Stimulated activated CD4-positive, alpha-beta T cell treated with anti-CD3 and anti-CD28 coated beads, Interleukin-4, amount 100 ng/mL, for 1 hour (primary cell): ENCODE measurements around the gene PAX5.
A peak's percentile ranks its signal among the peaks of the same experiment; 100 is the strongest.

Source experiments
- DNase-seq: peaks from one replicate; pipeline ENCODE4 v3.0.0-alpha.2; 2020

The PAX5 gene

DNA sequence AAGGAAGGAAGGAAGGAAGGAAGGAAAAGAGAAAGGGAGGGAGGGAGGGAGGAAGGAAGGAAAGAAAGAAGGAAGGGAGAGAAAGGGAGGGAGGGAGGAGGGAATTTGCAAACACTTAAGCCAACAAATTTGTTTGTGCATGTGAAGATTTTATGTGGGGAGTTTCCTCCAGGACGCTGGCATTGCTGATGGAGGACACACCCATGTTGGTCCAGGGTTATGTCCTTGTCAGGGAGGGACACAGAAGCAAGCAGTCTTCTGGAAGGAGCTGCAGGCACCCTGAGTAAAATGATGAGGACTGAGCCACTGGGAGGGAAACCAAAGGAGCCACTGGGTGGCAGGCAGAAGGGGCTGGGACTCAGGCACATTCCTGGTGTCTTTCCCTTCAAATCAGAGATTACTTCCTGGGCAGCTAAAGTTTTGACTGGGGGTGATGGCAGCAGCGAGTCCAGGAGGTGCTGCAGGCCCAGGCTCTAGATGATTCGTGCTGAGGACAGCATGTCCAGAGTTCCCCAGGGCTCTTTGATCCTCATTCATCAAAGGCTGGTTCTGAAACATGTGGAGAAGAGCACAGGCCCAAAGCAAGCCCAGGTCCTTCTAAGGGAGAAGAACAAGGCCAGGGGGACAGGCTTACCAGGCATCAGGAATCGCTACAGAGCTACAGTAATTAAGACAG, 109.2 kb downstream of the PAX5 start:
- DNase-seq = no peak

DNA sequence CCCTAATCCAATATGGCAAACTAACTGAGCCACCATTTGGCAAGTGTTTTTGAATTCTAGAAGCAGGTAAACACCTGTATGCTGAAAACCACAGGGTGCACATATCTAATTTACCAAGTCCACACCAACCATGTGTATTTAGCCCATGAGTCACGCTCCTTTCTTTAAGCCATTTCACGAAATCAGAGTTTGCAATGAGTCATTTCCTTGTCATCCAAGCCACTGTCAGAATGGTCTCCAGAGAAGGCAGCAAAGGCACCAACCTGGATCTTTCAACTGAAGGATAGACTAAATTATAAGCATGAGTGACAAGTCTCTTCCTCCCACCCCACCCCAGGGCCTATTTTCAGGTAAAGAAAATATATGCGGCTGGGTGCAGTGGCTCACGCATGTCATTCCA, 110.0 kb downstream of the PAX5 start:
- no peak for DNase-seq

DNA sequence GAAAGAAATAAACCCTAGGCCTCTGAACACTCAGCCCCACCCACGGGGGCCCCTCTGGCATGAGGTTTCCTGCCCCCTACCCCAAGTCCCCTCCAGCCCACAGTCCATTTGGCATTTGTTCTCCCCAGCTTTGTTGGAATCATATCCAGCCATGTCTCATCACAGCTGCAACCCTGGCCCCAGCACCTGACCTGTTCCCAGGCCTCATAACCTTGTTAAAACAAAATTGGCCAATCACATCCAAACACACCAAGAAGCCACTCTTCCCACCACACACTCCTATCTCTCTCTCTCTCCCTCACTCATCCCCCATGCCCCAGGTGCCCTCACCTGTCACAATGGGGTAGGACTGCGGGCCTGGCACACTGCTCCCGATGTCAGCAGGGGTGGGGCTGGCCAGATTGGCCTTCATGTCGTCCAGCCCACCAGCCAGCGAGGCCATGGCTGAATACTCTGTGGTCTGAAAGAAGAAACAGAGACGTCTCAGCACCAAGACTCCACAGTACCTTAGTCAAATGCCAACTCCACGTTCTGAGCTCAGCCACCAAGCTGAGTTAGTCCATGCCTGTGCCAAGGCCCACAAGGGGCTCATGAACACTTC, 110.9 kb downstream of the PAX5 start:
- no peak for DNase-seq

DNA sequence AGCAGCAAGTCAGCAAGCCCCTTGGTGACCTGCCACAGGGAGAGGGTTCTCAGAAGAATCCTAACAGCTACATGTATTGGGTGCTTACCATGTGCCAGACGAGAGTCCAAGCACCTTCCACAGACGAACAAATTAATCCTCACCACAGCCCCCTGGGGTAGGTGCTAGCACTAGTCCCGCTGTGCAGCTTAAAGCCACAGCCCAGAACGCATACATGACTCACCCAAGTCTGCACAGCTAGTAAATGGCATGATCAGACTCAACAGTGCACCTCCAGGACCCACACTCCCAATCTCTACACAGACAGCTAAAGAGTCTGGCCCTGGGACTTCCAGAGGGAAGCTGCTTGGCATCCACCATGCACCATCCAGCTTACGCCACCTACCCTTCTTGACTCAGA, 111.5 kb downstream of the PAX5 start:
- DNase-seq = no peak

DNA sequence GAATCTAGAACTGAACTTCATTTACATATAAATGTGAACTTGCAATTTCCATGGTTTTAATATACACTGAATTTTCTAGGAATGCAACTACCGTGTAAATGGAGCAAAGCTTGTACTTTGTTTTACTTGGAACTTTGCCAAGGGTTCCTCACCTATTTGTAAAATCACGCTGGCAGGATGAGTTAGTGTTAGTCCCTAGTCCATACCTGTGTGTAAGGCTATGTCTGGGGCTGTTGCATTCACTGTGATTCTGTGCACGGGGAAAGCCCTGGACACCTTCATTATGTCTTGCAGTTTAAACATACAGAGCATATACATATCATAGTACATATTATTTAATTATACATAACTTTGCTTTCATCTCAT, 119.9 kb downstream of the PAX5 start:
- DNase-seq = no peak

DNA sequence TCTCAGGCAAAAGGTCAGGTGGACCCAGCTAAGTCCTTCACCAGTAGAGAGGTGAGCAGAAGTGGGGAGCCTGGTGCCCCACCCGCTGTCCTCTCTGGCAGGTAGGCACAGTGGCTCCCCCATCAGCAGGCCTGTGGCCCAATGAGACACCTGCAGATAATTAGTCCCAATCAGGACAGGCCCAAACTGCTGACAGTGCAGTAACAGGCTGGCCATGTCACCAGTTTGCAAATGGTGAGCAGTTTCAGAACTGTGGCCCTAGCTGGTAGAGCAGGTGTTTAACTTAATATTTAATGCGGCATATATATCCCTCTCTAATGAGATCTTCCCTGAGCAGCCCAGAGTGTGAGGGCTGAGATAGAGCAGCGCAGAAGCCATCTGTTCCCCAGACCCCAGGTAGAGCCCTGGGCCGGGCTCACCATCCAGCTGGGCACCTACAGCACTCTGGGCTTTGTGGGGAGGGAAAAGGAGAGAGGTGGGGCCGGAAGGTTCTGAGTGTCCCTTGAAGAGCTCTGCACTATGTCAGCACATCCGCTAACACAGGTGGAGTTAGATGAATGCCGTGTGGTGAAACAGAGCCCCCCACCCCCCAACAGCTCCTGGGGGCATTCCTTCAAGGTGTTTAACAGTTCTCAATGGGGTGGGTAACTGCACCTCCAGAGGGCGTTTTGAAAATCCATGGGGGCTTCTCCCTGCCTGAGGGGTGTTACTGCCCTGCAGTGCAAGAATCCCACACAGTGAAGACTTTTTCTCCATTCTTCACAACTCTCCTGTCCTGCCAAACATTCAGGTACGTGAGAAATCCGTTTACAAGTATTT, 120.5 kb downstream of the PAX5 start:
- DNase-seq = no peak

DNA sequence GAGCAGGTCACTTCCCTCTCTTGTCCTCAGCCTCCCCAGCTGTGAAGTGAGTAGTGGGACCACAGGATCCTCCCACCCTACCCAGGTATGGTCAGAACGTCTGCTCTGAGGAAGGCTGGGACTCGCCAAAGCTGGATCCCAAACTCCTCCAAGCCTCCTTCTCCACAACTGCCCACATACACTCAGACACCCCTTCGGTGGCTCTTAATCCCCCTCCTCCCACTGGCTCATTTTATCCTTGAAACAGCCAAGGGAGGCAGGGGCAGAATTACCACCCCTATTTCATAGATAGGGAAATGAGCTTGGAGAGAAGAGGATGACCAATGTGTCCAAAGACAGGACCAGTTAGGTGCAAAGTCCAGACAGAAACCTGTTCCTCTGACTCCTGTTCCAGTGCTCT, 121.4 kb downstream of the PAX5 start:
- DNase-seq = no peak

DNA sequence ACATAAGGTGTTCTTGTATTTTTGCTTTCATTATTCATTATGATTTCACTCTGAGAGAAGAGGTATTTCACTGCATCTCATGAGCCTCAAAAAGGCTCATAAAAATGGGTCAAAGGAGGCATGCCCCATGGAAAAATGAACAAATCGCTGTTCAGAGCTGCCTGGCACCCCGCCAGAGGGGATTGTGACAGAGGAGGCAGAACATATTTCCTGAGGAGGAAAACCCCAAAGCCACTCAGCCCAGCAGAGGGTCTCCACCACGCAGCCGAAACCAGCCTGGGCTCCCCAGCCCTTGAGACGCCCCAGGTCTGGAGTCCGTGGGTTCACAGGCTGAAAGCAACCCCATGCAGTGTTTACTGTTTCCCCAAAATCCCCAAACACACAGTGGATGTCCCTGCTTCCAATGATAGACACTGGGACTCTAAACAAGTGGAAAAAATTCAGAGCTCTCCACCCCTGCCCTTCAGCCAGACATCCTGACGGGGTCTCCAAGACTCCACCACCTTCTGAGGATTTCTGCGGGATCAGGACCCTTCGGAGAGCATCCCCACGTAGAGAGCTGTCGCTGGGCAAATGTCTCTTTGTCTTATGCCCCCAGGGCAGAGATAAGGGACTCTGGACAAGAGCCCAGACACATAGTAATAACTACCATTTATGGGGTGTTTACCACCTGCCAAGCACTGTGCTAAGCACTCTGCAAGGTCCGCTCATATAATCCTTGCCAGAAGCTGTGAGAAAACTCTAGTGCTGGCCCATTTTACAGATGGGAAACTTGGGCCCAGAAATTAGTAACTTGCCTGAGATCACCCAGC, 122.3 kb downstream of the PAX5 start:
- no peak for DNase-seq

DNA sequence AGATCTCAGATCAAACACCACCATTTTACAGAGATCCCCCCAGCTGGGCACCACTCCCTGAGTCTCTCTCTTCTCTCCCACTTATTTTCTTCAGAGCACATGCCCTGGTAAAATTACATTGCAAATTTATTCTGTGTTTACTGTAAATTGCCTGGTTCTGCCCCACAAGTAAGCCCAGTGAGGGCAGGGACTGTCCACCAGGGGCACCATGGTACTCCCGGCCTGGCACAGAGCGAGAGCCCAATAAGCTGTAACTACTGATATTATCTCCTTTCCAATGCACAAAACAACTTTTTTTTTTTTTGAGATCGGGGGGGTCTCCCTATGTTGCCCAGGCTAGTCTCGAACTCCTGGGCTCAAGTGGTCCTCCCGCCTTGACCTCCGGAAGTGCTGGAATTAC, 123.0 kb downstream of the PAX5 start:
- no peak for DNase-seq

DNA sequence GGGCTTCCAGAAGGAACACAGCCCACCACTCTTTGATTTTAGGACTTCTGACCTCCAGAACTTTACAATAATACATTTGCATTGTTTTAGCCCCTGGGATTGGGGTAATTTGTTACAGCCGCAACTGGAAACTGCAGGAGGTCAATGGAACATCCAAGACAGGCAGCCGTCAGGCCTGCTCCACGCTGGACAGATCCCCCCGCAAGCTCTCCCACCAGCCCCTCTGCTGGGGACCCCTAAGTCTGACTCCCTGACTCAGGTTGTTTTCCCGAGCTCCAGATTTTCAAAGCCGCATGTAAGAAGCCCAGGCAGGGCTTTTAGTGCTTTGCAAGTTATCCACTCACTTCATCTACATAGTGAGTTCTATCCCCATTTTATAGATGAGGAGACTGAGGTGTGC, 127.6 kb downstream of the PAX5 start:
- DNase-seq = no peak

DNA sequence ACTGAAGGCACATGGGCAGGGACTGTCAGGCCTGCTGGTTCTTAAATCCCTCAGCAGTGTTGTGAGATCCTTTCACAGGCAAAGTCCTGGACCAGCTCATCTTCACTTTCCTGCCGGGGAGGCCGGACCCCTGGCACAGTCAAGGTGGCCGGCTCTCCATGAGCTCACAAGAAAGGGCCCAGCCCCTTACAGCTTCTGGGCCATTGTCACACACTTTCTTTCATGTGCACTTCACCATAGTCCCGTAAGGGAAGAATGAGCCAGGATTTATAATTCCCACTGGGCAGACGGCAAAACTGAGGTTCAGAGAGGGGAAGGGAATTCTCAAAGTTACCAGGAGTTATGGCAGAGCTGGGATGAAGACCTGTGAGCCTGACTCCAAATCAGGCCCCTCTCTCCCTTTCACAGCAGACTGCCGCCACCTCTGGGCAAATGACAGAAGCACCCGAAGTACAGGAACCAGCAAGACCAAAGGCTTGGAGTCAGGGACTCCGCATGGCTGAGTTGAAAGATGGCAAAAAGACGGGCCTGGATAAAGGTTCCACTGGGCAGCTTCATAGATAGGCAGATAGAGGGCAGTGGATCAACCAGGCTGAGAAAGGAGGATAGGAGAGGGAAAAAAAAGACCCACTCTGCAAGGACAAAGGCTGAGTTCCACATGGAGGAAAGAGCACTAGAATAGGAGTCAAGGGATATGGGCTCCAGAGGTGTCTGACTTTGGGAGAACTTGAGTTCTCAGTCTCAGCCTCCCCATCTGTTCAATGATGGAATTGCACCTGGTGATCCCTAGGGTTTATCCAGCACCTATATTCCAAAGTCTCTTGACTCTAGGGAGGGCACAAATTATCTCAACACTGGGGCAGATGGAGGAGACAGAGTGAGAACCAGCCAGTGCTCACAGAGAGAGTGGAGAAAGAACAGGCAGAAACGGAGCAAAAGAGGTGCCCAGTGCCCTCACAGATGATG, 128.7 kb downstream of the PAX5 start:
- DNase-seq = no peak

DNA sequence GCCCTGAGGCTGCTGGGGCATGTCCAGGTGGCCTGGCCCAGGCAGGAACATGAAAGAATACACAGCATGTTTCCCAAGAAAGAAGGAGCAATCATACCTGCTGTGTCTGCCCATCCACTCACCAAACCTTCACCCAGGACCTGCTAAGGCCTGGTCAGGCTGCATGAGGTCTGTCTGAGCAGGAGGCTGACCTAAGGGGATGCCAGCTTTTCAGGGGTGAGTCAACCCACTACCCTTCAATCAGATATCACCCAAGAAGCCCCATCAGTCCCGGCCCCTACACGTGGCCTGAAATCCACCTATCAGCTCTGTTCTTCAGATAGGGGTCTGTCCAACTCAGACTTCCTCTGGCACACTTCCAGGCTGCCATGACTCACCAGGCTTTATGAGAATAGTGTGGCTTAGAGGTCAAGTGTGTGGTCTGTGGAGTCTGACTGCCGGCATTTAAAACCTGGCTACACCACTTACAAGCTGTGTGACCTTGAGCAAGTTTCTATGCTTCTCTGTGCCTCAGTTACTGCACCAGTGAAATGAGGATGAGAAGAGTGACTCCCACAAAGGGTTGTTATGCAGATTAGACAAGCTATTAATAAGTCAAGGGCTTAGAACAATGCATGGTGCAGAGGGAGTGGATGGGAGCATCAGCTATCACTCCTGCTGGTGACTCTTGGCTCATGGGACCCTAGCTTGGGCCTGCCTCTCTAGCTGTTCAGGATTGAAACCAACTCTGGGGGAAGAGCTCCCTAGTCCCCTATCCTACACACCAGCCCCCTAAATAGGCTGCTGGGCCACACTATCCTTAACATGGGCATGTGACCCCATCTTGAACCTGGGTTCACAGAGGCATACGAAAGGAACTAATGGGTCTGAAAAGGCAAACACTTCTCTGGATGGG, 130.3 kb downstream of the PAX5 start:
- DNase-seq = peak; percentile 6

DNA sequence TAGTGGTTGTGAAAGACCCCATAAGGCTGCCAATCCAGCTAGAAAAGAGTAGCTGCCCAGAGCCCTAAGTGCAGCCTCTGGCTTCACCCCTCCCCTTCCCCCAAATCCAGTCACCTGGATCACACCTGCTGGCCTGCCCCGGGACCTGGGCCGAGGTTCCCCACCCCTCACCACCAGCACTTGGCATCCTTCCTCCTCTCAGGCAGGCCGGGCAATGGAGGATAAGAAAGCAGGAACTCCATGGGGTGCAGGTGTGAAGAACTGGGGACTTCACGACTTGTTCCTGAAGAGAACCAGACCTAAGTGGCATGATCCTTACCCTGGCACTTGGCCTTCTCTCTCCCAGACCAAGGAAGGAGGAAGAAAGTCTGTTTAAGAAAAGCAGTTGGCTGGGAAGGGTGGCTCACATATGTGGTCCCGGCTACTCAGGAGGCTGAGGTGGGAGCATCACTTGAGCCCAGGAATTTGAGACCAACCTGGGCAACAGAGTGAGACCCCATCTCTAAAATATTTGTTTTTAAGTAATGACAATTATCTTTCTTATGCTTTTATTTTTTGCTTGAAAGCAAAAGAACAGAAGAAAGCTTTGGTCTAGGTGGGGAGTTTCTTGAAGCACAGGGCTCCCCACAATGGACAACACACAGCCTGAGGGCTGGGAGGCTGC, 131.1 kb downstream of the PAX5 start:
- DNase-seq = no peak

DNA sequence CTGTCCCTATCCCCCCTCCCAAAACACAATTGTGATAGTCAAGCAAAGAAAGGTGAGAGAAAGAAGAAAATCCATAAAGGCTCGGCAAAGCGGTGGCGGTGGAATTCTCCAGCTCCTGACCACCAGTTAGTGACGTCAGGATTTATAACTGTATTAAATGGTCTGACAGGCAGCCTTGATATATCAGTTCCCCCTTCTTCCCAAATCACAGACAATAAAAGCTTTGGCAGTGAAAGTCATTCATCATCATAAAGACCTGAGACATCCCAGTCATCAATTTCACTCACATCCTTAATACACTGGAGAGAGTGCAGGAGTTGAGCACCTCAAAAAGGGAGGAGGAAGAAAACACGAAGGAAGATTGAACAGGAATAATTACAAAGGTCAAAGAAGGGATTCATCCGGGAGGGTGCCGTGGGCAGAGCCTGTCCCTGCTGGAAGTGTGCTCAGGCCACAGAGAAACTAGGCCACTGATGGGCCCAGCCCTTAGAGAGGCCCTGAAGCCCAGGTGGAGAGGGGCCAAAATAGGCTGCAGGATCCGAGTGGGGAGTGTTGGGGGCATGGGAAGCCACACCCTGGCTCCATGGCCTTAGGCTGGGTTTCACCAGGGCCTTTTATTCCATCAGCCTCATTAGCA, 131.9 kb downstream of the PAX5 start:
- no peak for DNase-seq

DNA sequence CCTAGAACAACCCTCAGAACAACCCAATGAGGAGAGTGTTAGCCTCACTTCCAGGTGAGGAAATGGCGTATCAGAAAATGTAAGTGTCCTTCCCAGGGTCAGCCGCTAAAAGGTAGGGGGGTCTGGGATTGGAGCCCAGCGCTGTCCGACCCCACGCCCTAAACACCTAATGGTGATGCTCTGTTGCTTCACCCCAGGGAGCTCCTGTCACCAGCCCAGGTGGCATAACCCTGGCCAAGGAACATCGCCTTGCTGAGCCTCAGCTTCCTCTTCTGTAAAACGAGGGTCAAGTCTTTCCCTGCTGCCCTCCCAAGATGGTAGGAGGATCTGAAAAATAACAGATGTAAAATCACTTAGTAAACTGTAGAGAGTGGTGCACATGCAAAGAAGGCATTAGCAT, 132.5 kb downstream of the PAX5 start:
- no peak for DNase-seq

DNA sequence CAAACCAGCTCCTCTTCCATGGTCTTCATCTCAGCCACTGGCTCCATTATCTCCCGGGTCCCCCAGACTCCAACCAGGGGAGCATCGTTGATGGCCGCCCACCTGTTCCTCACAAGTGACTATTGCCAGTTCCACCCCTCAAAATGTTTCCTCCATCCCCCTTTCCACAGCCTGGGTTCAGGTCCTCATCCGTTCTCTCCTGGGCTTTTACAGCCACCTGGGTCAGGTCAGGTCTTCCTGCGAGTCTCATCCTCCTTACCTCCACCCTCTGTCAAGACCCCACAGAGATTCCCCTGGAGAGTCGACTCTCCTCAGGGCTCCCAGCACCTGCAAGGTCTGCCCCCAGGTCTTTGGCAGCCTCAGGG, 133.2 kb downstream of the PAX5 start:
- DNase-seq = no peak

DNA sequence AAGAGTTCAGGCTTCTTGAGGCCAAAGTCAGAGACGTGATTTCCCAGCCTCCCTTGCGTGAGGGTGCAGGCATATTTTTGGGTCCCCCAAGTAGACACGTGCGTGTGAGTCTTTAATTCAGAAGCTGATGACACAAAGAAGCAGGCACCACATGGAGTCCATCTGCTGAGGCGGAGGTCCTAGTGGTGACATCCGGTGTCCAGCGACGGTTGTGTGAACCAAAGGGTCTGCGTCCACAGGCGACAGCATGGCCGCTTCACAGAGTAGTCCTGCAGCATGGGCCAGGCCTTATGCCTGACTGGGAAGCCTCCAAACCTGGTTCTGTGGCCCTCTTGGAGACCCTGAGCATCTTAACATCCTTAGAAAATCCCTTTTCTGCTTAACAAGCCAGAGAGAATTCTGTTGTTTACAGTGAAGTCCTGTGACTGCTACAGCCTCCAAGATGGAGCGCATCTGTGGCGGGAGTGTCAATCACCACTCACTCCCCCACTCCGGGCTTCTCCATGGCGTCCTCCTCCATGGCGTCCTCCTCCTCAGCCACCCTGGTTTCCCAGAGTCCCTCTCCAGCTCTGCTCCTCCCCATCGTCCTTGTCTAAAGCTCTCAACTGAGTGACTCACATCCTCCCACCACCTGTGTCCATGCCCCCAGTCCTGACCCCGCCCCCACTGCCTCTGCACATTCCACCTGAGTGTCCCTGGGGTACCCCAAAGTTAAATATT, 133.8 kb downstream of the PAX5 start:
- DNase-seq = no peak

DNA sequence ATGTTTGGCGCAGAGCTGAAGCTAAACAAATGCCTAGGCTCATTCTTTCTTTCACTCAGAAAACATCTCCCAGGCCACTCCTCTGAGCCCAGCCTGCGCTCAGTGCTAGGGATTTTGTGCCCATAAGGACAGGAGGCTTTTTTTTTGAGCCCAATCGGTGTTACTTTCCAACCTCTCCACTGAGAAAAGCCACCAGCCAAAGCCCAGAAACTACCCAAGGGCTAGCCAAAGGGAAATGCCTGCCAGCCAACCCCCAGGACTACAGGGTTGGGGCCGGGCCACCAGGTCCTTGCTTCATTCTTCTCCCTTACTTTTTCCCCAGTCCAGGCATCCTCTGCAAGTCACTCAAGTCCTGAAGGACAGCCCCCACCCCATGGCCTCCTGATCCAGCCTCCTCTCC, 134.7 kb downstream of the PAX5 start:
- DNase-seq = no peak

DNA sequence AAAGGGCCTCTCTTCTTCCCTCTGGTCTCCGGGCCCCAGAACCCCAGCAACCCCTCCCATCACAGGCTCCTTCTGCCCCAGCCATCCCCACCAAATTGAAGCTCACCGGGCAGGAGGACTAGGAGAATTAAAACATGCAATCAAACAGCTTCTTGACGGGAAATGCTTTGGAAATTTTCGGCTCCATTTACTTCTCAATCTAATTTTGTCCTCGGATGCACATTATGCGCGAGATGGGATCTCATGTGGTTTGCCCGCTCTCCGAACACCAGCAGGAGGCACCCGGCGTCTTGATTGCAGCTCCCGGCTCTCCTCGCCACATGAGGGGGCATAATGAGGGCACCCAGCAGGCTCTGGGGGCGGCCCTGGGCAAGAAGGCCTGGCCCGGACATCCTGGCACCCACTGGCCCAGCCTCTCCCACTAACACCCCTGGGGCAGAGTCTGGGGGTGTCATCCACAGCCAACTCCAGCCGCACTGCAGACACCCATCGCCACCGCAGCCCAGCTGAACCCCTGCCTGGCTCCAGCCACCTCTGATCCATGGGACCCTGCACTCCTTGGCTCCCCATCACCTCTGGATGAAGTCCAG, 135.5 kb downstream of the PAX5 start:
- no peak for DNase-seq
